ACHN (cell line): Measurements from ENCODE around the gene RALGAPB.

Source experiments
- DNase-seq: peaks from one replicate; pipeline ENCODE4 v3.0.0-alpha.2; 2015
- in situ Hi-C: cut with HindIII; loops from 2 replicates; pipeline ENCODE4 v1.10.0; 2017; ENCODE audit warnings: low sequenced_read_pairs, low pct_ligation_motif_present, low pct_unique_long_range_greater_than_20kb

The RALGAPB gene

GRCh38 chr20:38531021-38531420, 58.4 kb downstream of the RALGAPB start:
- no peak for DNase-seq
- in situ Hi-C loops, result no loop called here

GRCh38 chr20:38534756-38535155, 62.1 kb downstream of the RALGAPB start:
- in situ Hi-C loops, result no loop called here

DNA sequence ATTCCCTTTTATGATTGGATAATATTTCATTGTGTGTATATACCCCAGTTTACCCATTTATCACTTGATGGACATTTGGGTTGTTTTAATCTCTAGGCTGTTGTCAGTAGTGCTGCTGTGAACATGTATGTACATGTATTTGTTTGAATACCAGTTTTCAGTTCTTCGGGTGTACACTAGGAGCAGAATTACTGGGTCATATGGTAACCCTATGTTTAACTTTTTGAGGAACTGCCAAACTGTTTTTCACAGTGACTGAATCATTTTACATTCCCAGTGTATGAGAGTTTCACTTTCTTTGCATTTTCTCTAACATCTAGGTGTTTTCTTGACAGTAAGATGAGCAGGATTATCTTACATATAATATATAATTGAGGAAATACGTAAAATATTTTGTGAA, 63.7 kb downstream of the RALGAPB start:
- in situ Hi-C loops, result no loop called here
- DNase-seq, result no peak

More at GRCh38 chr20:38534756-38535155, 62.1 kb downstream of the RALGAPB start:
- no peak for DNase-seq

DNA sequence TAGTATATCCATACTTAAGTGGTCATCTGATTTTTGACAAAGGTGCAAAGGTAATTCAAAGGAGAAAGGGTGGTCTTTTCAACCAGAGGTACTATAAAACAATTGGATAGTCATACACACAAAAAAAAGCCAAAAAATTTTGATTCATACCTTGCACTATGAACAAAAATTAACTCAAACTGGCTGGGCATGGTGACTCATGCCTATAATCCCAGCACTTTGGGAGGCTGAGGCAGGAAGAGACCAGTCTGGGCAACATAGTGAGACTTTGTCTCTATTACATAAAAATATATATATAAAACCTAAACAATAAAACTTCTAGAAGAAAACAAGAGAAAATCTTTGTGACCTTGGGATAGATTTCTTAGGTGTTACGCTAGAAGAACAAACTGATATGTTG, 64.5 kb downstream of the RALGAPB start:
- in situ Hi-C loops, result no loop called here
- no peak for DNase-seq

- no peak for DNase-seq
- in situ Hi-C loops, result no loop called here
Observed at GRCh38 chr20:38538789-38539188, 66.1 kb downstream of the RALGAPB start.

GRCh38 chr20:38543014-38543906, 70.6 kb downstream of the RALGAPB start:
- in situ Hi-C loops, result no loop called here
- no peak for DNase-seq

- no peak for DNase-seq
- in situ Hi-C loops, result no loop called here
Observed at GRCh38 chr20:38545771-38546170, 73.1 kb downstream of the RALGAPB start.

DNA sequence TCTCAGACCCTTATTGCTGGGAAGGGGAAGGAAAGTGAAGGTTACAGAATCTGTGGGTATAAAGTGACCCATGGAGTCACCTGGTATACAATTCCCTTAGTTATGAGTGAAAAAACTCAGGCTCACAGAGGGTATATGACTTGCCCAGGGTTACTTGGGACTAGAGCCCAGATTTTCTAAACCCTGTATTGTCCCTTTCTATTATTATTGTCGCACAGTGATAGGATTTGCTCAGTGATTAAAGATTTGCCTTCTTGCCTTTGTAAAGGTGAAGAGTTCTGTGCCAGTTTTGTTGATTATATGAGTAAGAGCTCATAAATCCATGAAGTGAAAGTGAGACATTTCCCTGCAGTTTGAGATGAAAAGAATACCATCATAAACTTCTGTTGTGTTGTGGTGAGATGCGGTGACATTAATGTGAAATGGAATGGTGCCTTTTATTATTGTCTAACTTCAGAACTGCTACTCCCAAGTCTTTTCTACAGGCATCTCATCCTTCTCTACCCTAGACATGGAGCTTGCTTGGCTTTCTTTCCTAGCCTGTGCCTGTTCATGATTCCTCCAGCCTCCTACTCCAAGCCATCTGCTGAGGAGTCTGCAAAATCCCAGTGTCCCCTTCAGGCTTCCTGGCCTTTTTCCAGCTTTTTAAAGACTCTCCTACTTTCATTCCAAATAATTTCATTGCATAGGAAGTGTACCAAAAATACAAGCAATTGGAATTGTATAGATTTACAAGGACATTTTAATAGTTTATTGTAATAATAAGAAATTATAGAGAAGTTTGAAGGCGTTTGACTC, 74.8 kb downstream of the RALGAPB start:
- in situ Hi-C loops, result no loop called here
- no peak for DNase-seq

DNA sequence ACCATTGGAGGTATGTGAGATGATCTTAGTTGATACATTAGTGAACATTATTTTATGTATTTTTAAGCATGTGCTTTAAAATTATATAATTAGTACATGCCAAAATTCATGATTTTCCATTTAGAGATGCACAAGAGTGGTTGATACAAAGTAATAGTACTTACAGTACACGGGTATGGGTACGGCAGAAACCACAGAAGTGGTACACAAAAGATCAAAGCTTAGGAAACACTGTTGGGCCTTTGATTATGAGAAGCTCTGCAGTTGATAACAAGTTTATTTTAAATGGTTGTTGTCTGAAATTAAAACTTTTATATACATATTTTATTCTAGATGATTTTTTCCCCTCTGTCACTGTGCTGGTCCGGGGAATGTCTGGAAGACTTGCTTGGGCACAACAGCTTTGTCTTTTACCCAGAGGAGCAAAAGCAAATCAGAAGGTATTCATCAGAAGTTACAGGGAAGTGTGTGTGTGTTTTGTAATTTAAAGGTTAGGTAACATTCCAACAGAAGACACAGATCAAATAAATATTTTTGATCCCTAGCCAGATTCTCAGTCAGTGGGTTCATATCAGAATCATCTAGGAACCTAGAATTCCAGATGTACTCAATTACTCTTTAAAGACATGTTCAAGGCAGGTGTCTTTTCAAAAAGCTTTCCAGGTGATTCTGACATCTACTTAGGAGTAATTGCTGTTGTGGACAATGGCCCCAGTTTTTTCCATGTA, 75.9 kb downstream of the RALGAPB start:
- in situ Hi-C loops, result no loop called here
- no peak for DNase-seq

DNA sequence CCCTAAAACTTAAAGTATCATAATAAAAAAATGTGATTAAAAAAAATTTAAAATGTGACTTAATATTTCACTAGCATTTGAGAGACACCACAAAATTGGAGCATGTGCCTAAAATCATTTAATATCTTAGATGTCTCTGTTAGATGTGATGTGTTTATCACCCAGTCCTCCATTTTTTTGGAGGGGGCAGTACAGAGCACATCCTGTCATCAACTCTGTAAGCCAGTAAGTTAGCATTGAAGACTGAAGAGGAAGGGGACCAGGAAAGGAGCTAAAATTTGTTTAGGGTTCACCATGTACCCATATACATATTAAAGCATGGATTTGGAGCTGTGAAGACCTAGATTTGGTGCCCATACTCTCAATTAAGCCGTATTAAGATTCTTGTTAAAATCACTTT, 77.6 kb downstream of the RALGAPB start:
- peak; percentile 1 for DNase-seq

GRCh38 chr20:38551056-38551626, 78.5 kb downstream of the RALGAPB start:
- DNase-seq, result no peak
- in situ Hi-C loops, result no loop called here

More for the DNA sequence above, 77.6 kb downstream of the RALGAPB start:
- in situ Hi-C loops, result no loop called here

DNA sequence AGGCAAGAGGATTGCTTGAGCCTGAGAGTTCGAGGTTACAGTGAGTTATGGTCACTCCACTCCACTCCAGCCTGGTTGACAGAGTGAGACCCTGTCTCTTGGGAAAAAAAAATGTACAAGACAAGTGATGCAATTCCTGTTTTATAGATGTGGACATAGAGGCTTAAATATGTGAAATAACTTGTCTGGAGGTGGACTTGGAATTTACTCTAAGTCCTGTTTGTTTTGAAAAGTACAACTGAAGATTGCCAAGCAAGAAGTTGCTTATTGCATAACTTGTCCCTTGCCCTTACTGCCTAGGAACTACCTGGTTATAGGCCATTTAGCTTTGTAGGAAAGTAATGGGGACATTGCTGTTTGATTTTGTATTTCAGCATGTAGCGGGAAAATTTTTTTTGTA, 82.3 kb downstream of the RALGAPB start:
- in situ Hi-C loops, result no loop called here
- DNase-seq, result no peak

DNA sequence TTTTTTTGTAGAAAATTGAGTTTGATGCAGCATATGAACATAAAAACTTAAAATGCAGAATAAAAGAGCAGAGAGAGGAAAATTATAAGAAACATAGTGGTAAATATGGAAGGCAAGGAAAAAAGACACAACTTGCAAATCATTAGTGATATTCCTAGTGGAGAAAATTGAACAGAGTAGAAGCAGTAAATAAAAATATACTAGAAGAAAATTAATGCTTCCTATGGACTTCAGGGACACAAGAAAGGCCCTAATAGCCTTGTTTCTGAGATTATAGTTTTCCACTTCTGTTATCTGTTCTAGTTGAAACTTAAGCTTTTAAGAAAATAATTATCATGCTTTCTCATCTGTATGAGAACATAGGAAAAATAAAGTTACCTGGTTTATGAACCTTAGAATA, 82.8 kb downstream of the RALGAPB start:
- no peak for DNase-seq
- in situ Hi-C loops, result no loop called here

GRCh38 chr20:38557174-38557573, 84.5 kb downstream of the RALGAPB start:
- no peak for DNase-seq
- in situ Hi-C loops, result no loop called here

- in situ Hi-C loops, result no loop called here
- no peak for DNase-seq
Observed at GRCh38 chr20:38558596-38559360, 86.1 kb downstream of the RALGAPB start.

DNA sequence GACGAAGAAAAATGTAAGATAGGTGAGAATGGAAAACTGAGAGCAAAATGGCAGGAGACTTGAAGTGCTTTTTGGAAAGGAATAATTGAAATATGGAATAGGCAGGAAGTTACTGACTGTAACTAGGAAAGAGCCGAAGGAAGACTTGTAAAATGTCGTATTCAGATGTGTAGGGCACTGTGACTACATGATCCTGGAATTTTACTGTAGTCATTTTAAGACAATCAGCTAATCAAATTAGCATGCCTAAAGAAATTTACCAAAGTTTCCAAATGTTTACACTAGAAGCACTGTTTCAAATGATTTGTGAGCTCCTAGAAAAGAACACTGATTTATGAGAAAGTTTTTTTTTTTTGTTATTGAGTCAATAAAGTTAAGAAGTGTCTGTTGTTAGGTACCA, 87.1 kb downstream of the RALGAPB start:
- no peak for DNase-seq
- in situ Hi-C loops, result no loop called here

DNA sequence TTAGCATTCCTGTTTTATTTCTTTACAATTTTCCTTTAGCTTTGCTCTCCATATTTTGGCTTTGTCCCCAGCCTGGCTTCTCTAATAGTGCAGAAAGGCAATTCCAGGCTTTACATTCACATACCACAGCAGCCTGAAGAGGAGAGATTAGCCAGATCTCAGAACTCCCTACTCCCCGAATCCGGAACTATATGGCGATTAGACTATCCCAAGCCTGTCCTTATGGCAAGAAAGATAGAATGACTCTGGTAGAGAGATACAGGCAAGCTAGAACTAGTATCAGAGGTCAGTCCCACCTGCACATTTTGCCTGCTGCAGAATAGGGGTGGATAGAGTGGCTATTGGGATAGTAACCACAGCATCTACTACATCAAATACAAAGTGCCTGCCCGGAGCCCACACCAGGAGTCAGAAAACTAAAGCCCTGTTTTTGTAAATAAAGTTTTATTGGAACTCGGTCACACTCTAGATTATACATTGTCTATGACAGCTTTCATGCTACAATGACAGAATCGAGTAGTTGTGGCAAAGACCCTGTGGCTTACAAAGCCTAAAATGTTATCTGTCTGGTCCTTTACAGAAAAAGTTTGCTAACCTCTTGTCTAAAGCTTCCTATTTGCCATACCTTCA, 91.3 kb downstream of the RALGAPB start:
- in situ Hi-C loops, result no loop called here
- DNase-seq, result no peak

- no peak for DNase-seq
- in situ Hi-C loops, result no loop called here
Observed at GRCh38 chr20:38564680-38565079, 92.0 kb downstream of the RALGAPB start.
